Measurements from ENCODE around the gene SELENON. TPM values are rescaled to one million over a fixed set of nuclear protein-coding genes. Genes with fewer than 3 reads are reported as not detected.
A peak's percentile ranks its signal among the peaks of the same experiment; 100 is the strongest.

Gene SELENON
- polyA plus RNA-seq, 3 donors, result 81.3 to 87.4 (median 85.3) TPM

DNA sequence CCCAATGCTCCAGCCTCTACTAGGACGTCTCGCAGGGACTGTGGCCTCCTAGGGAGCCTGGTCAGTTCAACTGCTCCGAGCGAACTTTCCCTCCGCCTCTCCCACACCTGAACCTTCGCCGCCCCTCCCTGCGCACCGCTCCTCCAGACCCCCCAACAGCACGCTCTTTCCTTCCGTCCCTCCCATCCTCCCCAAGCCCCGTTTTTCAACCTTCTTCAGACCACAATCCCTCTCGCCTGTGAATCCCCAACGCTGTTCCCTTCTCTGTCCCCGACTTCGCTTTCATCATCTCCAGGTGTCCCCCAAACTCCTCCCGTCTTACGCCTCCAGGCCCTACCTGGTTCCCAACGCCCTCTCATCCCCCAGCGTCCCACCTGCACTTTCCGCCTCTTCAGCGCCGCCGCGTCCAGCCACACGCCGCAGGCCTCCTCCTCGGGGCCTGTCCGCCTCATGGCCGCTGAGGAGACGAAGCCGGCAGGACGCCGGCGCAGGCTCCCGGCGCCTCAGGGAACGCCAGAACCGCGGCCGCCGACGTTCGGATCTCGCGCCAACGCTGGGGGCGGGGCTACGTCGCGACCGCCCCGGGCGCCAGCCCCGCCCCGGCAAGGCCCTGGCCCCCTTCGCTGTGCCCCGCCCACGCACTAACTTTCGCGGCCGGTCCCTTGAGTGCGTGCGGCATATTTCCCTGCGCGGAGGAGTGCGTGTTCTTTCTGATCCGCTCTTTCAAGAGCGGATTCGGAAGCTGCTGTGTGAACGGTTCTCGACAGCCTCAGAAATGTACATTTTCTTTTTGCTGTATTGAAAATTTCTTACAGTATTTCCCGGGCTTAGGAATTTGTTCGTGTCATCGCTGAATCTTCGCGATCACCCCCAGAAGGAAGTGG, 59.2 kb downstream of the SELENON start, which contains the start of gene AUNIP:
Gene AUNIP, minus strand, starts transcription at position 552 of the 884 bp plus-strand sequence. Its CDS starts 100 bp downstream, at position 452.
- peak; percentile 87 for DNase-seq

DNA sequence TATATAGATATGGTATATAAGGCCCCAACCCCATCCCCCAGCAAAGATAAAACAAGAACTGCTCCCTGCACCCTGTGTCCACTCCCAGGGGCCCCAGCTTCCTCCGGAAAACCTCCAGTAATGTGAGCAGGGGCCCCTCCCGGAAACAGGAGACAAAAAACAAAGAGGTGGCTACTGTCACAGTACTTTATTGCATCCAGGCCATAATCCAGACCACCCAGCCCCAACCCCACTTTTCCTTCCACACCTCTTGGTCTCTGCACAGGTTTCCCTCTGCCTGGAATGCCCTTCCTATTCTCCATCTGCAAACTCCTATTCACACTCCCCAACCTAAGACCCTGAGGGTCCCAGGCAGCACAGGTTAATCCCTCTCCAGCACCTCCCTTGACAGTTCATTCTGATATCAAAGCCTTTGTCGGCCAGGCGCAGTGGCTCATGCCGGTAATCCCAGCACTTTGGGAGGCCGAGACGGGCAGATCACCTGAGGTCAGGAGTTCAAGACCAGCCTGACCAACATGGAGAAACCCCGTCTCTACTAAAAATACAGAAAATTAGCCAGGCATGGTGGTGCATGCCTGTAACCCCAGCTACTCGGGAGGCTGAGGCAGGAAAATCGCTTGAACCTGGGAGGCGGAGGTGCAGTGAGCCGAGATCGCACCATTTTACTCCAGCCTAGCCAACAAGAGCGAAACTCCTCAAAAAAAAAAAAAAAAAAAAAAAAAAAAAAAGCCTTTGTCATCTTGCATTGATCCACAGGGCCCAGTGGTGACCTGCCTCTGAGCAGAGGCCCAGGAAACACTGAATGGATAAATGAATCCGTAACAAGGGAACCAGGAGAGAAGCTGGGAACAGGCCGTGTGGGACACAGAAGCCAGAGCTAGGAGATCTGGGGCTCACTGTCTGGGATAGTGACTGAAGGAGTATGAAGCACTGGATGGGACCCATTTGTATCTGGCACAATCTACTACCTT, 61.6 kb downstream of the SELENON start:
- no peak for DNase-seq

DNA sequence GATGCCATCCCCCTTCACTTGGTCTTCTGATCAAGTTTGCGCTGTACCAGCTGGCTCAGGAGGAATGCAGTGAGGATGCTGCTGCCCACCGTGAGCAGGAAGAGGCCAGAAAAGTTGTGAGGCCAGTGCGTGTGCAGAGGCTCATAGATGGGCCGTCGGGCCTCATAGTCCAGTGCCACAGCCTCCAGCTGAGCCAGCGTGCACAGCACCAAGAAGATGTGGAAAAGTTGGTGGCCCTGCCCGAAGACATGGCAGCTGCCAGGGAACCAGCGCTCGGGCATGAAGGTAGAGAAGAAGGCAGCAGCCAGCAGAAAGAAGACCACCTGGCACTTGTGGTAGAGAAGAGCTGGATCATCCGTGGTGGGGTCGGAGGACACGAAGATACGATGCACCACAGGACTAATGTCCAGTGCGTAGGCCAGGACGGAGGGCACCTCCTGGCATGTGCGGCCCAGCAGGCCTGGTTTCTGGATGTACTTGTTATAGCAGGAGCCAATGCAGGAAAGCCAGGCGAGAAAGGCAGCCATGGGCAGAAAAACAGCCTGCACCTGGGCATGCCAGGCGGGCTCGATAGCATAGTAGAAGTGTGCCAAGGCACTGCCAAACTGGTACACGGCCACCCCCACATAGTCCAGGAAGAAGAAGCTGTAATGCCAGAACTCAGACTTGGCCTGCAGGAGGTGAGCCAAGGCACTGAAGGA, 62.9 kb downstream of the SELENON start:
- DNase-seq, result no peak

DNA sequence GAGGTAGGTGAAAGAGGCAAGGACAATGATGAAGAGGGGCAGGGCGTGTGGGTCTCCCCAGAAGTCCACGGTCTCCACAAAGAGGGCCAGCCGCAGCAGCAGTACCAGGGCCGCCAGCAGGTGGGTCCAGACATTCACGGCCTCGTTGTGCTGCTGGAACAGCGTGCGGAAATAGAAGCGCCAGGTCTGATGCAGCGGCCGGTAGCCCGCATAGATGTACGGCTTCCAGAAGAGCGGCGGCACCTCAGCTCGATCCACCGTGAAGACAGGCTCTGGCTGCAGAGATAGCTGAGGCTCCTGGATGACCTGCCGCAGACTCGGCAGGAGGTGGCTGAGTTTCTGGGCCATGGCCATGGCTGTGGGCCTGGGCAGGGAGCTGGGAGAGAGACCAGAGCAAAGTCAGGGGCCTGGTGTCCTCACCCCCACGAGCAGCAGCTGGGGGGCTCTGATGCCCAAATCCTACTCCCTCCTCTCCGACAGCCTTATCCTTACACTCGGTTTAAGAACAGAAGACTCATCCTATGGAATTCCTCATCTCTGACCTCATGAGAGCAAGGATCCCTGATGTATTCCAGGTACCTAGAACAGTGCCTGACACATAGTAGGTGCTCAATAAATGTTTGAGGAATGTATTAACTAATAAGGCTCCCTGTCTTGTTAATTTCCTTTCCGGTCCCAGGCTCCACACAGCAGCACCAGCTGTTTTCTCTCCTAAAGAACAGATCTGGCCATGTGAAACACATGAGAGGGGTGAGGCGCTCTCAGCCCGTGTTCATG, 63.7 kb downstream of the SELENON start:
- no peak for DNase-seq

DNA sequence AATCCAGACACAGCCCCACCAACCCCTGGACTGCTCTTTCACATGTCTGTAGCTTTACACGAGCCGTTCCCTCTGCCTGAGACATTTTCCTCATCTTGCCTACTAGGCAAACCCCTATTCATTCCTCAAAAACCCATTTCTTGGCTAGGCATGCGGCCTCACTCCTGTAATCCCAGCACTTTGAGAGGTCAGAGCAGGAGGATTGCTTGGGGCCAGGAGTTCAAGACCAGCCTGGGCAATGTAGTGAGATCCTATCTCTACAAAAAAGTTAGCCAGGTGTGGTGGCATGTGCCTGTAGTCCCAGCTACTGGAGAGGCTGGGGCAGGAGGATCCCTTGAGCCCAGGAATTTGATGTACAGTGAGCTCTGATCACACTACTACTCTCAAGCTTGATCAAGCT, 64.4 kb downstream of the SELENON start:
- DNase-seq, result no peak

DNA sequence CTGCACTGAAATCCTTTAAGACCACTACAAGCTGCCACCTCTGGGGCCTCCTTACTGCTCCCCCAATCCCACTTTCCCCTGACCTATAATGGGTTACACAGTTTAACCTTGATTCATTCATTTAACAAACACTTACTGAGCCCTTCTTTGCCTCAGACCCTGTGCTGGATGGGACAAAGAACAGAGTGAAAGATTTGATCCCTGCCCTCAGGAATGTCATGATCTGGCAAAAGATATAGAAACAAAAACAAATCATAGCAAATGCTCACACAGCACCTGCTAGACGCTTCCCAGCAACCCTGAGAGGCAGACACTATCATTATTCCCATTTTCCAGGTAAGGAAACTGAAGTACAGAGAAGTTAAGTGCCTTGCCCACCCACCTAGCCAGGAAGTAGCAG, 66.3 kb downstream of the SELENON start:
- DNase-seq, result no peak

DNA sequence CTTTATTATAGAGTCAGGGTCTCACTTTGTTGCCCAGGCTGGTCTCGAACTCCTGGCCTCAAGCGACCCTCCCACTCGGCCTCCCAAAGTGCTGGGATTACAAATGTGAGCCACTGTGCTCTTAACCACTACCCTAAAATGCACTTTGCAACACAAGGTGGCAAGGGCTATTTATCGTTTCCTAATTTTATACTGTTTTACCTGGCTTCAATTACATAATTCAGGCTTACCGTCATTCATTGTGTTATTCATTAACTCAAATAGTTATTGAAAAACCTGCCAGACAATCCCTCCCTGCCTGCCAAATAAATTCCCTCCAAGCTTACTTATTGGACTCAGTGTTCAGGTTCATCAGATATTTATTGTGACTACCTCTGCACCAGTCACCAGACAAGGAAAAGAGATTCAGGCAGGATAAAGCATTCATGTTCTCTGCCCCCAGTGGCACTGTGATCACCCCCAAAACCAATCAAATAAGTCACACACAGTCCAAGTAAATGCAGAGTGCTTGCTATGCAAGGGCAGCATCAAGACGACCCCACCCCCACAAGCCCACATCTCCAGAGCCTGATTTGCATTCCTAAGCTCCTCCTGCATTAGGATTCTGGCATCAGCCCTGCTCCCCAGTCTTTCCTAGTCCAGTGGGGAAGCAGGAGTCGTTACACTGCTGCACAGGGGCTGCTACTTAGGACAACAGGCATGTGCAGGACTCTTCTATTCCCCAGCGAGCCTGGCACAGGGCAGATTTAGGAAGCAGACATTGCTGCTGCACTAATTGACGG, 67.4 kb downstream of the SELENON start:
- DNase-seq, result peak; percentile 73

Other genes with a start within 250 kb of the SELENON start
- 10 to 100 TPM; 15.6 to 16.9 (median 16.9) TPM for gene MAN1C1, start 183.4 kb upstream of the SELENON start, polyA plus RNA-seq (ENCODE audit: insufficient read length in 3 of 3)
- gene MTFR1L, start 19.8 kb downstream of the SELENON start, polyA plus RNA-seq (ENCODE audit: insufficient read length in 3 of 3), result 100 to 1,000 TPM in 1 of 3 donors, 10 to 100 TPM in 2; 86.2 to 120 (median 95.4) TPM
- 1 to 10 TPM; 3.0 to 3.5 (median 3.4) TPM for gene AUNIP, start 59.3 kb downstream of the SELENON start, polyA plus RNA-seq (ENCODE audit: insufficient read length in 3 of 3)
- 10 to 100 TPM; 26.6 to 36.8 (median 36.3) TPM for gene PAQR7, start 75.5 kb downstream of the SELENON start, polyA plus RNA-seq (ENCODE audit: insufficient read length in 3 of 3)
- 1,000 to 10,000 TPM; 1,042 to 1,257 (median 1,055) TPM for gene STMN1, start 106.2 kb downstream of the SELENON start, polyA plus RNA-seq (ENCODE audit: insufficient read length in 3 of 3)
- 10 to 100 TPM; 16.5 to 24.0 (median 19.1) TPM for gene PAFAH2, start 197.9 kb downstream of the SELENON start, polyA plus RNA-seq (ENCODE audit: insufficient read length in 3 of 3)
- 1 to 10 TPM; 1.6 to 2.1 (median 1.7) TPM for gene EXTL1, start 221.6 kb downstream of the SELENON start, polyA plus RNA-seq (ENCODE audit: insufficient read length in 3 of 3)
- gene SLC30A2, start 245.9 kb downstream of the SELENON start, polyA plus RNA-seq (ENCODE audit: insufficient read length in 3 of 3), result 1 to 10 TPM; 5.4 to 9.1 (median 5.5) TPM